ENCODE measurements around the gene MDFI.
A peak's percentile ranks its signal among the peaks of the same experiment; 100 is the strongest.

GRCh38 chr6:41602864-41603608 lies 35.2 kb upstream of the MDFI start:
- TF ChIP-seq CTCF (IDR thresholded peaks at IDR 0.05; ENCODE audit: low read length) (peak; percentile 95), EZH2 (IDR thresholded peaks at IDR 0.05; ENCODE audit: borderline replicate concordance, low read length) (no peak)

Measured in OCI-LY1 (cell line).